Omental fat pad (tissue), 4 donors: ENCODE measurements around the gene GPR107. TPM values are rescaled to one million over a fixed set of nuclear protein-coding genes. Genes with fewer than 3 reads are reported as not detected.

Source experiments
- ATAC-seq: fragments of 150-250 bp; one replicate; pipeline ENCODE4 v1.9.1; 2016; ENCODE audit warnings: mild to moderate bottlenecking, moderate library complexity; ENCODE audit not compliant: low FRiP score
- DNase-seq: peaks from one replicate; pipeline ENCODE4 v3.0.0-alpha.2; 2019; ENCODE audit warnings: low spot score
- CTCF ChIP-seq, 3 donors: fragments of 450-650 bp; IDR thresholded peaks; one replicate each; pipeline ENCODE4 v1.5.1; 2016 to 2017; ENCODE audit warnings: antibody characterized with exemption in 3 of 3, mild to moderate bottlenecking in 3 of 3, moderate library complexity in 2 of 3
- total RNA-seq, 4 donors: library from RNA; depleted of rRNA; stranded (reverse); fragments of >200 nt; gene quantifications; one replicate each; pipeline ENCODE4 v1.1.0, GENCODE V29; 2016

The GPR107 gene
- total RNA-seq, 4 donors from 2014 or later: 17.5 to 24.1 (median 20.0) TPM

- DNase-seq: no peak
- ATAC-seq: no peak
- no peak for TF ChIP-seq CTCF (IDR thresholded peaks at IDR 0.05)
These were observed 95.3 kb downstream of the GPR107 start for GRCh38 chr9:130149031-130149430.

DNA sequence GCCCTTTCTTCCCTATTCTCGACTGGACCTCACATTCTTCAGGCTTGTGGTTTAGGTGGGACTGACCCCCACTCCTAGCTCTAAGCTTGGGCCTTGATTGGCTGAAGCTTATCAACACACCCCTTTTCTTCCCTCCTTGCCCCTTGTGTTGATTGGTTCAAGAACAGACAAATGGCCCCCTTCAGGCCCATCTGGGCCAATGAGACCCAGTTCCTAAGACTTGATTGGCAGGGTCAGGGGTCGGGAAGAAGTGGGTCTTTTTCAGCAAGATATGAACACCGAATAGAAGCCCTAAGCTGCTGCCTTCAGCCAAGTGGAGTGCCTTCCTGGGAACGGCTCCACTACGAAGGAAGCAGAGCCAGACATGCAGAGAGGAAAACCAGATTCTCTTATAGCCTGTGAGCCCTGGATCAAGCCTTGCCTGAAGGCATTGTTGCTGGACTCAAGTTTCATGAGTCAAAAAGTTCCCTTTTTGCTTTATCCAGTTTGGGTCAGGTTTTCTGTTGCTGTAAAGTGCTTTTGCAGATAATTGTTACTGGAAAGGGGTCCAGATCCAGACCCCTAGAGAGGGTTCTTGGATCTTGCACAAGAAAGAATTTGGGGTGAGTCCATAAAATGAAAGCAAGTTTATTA, 96.1 kb downstream of the GPR107 start:
- no peak for TF ChIP-seq CTCF (IDR thresholded peaks at IDR 0.05)
- ATAC-seq (no peak), DNase-seq (no peak)

DNA sequence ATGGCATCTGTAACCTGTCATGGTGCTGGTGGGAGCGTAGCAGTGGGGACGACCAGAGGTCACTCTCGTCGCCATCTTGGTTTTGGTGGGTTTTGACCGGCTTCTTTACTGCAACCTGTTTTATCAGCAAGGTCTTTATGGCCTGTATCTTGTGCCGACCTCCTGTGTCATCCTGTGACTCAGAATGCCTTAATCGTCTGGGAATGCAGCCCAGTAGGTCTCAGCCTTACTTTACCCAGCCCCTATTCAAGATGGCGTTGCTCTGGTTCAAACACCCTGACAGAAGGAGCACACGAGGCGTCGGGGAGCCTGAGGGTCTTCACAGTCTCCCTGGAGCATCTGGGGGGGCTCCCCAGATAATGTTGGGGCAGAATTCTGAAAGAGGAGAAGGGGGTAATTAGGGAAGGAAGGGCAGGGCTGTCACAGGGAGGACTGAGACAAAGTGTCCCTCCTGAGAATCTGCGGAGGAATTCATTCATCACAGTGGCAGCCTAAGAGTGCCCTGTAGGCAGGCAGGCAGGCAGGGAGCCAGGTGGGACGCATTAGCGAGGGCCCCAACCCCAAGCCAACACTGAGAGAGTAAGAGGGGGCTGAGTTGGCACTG, 97.2 kb downstream of the GPR107 start:
- DNase-seq (no peak), ATAC-seq (no peak)
- no peak for TF ChIP-seq CTCF (IDR thresholded peaks at IDR 0.05)

- TF ChIP-seq CTCF (IDR thresholded peaks at IDR 0.05): no peak
- DNase-seq: no peak
- ATAC-seq: no peak
These were observed 101.1 kb downstream of the GPR107 start for GRCh38 chr9:130154816-130155215.

- no peak for TF ChIP-seq CTCF (IDR thresholded peaks at IDR 0.05)
- ATAC-seq: no peak
- DNase-seq: no peak
These were observed 101.9 kb downstream of the GPR107 start for GRCh38 chr9:130155647-130156046.

GRCh38 chr9:130156672-130157071, 103.0 kb downstream of the GPR107 start:
- DNase-seq (no peak), ATAC-seq (no peak)
- TF ChIP-seq CTCF (IDR thresholded peaks at IDR 0.05): no peak

DNA sequence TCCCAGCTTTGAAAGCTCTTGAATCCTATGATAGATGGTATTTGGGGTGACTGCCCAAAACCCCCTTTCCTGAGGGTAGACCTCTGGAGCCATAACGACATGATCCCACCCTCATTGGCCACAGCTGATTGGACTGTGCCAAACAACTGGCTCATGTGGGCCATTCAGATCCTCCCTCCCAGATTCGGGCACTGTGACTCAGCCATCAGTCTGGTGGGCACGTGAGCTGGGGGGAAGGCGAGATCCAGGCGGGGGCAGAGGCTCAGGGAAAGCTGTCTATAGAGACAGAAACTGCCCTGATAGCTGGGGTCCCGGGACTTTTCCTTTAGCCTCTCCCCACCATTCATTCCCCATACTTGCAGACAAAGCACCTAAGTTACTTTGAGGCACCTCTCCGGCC, 103.4 kb downstream of the GPR107 start:
- ATAC-seq (no peak), DNase-seq (no peak)
- no peak for TF ChIP-seq CTCF (IDR thresholded peaks at IDR 0.05)
